ENCODE data around the gene SHANK2.

The SHANK2 gene

DNA sequence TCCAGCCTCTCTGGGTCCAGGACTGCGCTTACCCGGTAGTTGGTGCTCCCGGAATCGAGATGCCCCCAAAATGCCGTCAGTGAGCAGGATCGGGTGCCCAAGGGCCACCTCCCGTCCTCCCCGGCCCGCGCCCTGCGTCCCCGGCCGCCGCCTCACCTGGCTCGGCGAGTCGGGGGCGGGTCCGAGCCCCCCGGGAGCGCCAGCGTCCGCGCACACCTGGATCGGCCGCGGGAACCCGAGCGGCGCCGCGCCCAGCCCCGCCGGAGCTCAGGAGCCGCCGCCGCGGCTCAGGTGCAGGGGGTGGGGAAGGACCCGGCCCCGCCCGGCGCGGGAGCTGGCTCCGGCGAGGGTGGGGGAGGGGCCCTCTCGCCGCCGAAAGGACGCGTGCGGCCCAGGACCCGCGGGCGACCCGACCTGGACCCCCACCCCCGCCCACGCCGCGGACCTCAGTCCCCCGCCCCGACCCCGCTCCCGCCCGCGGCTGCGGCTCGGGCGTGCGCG, at the start of gene SHANK2:
Gene SHANK2, minus strand, starts transcription at position 309 of the 501 bp plus-strand sequence. CDS start 105,251 bp downstream, outside the sequence.
- in situ Hi-C loops (cut with MboI; ENCODE audit: low sequenced_read_pairs) = no loop called here

DNA sequence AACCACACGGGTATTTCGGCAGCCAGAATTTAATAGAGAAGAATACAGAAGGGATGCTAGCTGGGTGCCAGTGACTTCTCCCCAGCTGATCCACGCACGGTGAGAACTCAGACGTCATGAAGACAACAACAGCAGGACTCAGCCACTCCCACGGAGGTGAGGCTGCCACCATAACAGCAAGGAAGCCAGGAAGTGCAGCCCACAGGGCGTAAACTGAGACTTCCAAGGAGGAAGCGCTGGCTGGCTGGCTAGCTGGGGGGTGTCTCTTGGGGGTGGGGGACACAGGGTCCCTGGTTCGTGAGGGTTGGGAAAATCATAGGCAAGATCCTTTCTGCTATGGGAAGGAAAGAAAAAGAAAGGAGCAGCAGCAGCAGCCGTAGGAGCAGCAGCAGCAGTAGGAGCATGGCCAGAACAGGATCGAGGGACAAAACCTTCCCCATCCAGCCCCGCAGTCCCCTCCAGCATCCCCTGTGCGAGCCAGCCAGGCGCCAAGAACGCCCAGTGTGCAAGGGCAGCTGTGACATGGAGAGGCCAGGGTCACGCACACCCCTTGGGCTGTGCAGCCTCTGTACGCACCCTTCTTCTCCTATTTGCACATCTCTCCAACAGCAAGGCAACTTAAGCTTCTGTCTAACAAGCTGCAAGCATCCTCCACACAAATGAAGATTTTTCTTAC, 49.6 kb upstream of the SHANK2 start:
- in situ Hi-C loops (cut with MboI; ENCODE audit: low sequenced_read_pairs) = no loop called here

DNA sequence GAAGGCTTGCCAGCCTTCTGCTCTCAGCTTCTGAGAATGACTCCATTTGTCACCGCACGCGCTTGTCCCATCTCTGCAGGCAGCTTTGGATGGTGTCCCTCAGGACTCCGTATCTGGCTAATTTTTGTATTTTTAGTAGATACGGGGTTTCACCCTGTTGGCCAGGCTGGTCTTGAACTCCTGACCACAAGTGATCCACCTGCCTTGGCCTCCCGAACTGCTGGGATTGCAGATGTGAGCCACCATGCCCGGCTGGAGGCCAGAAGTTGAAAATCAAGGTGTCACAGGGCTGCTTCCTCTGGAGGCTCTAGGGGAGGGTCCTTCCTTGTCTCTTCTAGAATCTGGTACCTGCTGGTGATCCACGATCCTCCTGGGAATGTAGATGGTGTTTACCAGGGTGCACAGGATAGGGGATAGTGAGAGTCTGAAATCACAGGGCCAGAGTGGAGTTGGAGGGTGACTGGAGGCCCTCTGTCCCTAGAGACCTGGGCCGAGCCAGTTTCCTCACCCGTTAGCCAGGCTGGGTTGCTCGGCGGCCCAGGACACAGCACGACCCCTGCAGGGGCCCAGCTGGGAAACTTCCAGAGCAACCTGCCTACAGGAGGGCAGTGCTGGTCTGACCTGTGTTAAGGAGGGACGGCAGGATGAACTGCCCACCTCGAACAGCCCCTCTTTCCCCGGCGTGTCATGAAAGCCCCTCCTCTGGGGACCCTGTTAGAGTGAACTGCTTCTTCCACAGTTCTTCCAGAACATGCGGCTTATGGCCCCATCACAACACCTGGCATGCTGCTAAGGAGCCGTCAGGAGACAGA, 48.9 kb upstream of the SHANK2 start:
- in situ Hi-C loops (cut with MboI; ENCODE audit: low sequenced_read_pairs) = no loop called here

DNA sequence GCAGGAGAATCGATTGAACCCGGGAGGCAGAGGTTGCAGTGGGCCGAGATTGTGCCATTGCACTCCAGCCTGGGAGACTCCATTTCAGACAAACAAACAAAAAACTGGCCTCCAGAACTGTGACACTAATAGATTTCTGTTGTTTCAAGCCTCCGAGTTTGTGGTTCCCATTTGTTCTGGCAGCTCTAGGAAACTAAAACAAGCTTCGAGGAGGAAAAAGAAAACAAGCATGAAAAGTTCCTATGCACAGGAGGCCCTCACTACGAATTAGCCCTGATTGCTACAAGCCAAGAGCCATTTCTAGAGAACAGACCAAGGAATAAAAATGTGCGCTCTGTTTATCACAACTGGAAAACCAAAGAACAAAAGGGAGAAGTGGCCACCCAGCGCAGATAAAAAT, 47.8 kb upstream of the SHANK2 start:
- in situ Hi-C loops (cut with MboI; ENCODE audit: low sequenced_read_pairs) = no loop called here

GRCh38 chr11:71298761-71299181, 46.4 kb upstream of the SHANK2 start:
- in situ Hi-C loops (cut with MboI; ENCODE audit: low sequenced_read_pairs) = no loop called here

DNA sequence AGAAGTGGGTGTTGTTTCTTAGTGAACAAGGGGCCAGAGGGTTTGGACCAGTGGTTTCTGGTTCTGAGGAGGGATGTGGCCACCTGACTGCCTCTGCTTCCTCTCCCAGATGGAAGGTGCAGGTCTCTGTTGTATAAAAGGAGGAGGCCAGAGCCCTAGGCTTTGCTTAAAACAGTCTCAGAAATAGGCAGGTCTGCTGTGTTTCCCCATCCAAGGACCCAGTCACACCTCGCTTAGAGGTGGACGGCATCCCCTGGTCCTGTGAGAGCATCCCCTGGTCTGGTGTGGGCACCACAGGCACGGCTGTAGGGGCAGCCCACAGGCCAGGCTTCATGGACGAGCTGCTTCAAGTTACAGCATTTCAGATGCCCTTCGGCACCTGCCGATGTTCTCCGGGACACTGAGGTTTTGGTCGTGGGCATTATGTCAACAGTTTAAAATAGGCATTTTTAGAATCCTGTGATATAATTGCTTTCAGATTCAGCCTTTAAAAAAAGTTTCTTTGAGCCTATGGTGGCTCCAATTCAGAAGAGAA, 45.7 kb upstream of the SHANK2 start:
- in situ Hi-C loops (cut with MboI; ENCODE audit: low sequenced_read_pairs) = no loop called here

DNA sequence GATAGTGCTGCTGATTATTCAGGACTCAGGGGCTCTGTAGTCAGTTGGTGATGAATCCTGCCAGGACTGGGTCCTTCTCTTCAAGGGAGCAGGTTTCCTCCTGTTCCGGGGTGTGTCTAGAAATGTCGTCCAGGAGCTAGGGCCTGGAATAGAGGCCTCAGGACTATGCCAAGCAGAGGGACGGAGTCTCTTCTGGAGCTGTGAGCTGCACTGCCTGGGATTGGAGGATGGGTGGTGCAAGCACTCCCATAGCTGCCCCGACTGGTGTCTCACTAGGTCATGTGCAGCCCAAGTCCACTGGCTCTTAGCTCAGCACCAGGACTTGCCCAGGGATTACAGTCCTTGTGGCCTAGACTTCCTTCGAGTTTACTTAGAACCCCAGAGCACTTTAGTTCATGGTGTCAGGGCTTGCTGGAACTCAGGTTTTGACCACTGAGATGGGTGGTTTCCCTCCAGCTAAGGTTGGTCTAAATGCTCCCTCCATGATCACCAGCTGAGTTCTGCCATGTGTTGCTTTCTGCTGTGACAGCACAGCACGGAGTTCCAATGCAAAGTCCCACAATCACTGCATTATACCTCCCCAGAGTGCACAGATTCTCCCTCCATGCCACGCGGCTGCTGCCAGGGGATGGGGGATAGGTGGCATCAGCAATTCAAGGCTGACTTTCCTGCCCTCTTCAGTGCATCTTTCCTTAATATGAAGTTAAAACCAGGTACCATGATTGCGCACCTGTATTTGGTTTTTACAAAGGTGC, 42.6 kb upstream of the SHANK2 start:
- in situ Hi-C loops (cut with MboI; ENCODE audit: low sequenced_read_pairs) = no loop called here

DNA sequence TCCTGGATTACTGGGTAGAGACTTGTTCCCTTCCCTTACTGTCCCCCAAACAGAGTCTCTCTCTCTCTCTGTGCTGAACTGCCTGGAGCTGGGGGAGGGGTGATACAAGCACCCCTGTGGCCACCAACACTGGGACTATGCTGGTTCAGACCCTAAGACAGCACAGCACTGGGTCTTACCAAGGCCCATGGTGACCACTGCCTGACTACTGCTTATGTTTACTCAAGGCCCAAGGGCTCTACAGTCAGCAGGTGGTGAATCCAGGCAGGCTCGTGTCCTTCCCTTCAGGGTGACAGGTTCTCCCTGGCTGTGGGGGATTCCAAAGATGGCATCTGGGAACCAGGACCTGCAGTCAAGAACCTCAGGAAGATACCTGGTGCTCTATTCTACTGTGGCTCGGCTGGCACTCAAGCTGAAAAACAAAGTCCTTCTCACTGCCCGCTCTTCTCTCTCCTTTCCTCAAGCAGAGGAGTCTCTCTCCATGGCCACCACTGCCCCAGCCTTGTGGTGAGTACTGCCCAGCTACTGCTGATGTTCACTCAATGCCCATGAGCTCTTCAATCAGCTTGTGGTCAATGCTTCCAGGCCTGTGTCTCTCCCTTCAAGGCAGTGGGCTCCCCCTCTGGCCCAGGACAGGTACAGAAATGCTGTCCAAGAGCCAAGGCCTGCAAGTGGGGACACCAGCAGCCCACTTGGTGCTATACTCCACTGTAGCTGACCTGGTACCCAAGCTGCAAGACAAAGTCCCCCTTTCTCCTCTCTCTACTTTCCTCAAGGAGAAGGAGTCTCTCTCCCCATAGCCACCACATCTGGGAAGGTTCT, 41.8 kb upstream of the SHANK2 start:
- in situ Hi-C loops (cut with MboI; ENCODE audit: low sequenced_read_pairs) = no loop called here

DNA sequence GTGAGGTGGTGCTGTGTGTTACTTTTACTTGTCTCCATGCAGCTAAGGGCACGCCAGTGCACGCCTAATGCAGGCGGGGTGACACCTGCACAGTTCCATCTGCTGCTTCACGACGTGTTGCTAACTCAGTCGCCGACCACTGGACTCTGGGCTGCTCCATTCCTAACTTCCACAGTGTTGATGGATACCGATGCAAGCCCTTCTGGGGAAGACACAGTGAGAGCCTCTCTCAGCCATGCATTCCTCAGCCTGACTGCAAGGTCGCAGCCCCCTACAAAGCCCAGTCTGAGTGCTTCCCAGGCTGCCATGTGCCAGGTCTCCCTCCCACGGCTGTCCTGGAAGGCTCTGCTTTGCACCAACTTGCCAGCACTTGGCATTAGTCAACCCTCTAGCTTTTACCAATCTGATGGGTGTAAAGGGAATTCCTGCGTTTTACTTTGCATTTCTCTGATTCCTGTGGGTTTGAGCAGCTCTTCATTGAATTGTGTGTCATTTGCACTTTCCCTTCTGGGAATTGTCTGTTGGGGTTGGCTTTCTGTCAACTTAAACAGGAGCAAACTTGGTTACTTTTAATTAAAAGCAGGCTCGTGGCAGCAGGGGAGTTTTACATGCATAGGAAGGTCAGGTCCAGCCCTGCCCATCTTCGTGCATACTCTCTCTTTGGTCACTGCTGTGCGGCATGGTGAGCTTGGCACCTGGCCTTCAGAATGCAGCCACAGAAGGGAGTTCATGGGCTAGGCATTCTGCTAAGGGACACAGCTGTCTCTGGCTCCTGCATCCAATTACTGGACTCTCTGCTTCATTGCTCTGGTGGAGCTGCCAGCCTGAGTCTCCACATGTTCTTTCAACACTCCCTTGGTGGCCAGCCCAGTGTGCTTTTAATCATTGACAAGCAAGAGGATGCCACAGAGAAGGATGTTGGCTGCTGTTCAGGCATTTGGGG, 34.6 kb upstream of the SHANK2 start:
- in situ Hi-C loops (cut with MboI; ENCODE audit: low sequenced_read_pairs) = no loop called here

GRCh38 chr11:71285111-71285510, 32.7 kb upstream of the SHANK2 start:
- in situ Hi-C loops (cut with MboI; ENCODE audit: low sequenced_read_pairs) = no loop called here

DNA sequence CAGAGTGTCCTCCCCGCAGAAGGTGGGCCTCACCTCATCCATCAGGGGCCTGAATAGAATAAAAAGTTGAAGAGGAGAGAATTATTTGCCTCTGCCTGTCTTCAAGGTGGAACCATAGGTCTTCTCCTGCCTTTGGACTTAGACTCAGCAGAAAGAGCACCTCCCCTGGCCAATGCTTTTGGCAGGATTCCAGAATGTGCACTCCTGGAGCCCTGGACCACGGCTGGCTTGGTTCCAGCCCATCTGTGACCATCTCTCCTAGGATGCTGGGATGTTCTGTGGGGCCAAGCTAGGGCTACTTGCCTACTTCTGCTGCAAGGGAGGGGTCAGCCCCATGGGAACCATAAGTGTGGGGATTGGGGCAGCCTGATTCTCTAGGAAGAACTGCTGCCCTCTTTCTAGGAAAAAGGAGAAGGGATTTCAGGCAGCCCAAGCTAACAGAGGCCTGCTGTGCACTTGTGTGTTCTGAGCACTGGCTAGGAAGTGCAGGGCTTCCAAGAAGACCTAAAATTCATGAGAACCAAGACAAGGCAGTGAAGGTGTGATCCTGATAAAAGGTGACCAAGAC, 32.2 kb upstream of the SHANK2 start:
- in situ Hi-C loops (cut with MboI; ENCODE audit: low sequenced_read_pairs) = no loop called here

DNA sequence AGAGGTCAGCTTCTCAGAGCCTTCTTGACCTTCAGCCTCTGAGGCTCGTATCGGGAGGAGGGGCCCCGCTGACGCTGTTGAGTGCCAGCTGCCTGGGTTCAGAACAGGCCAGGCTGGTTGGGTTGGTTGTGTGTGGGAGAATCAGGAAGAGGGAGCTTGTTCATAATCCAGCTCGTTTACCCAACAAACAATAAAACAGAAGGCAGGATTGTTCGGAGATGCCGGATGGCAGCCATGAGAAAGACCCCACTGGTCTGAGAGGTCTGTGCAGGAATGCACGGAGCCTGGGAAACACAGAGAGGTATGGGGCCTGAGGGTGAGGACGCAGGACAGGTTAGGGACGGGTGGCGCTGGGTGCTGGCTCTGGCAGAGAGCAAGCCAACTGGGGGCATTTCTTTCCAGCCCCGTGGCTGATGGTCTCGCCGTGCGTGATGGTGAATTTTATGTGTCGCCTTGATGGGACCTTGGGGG, 31.6 kb upstream of the SHANK2 start:
- in situ Hi-C loops (cut with MboI; ENCODE audit: low sequenced_read_pairs) = no loop called here

DNA sequence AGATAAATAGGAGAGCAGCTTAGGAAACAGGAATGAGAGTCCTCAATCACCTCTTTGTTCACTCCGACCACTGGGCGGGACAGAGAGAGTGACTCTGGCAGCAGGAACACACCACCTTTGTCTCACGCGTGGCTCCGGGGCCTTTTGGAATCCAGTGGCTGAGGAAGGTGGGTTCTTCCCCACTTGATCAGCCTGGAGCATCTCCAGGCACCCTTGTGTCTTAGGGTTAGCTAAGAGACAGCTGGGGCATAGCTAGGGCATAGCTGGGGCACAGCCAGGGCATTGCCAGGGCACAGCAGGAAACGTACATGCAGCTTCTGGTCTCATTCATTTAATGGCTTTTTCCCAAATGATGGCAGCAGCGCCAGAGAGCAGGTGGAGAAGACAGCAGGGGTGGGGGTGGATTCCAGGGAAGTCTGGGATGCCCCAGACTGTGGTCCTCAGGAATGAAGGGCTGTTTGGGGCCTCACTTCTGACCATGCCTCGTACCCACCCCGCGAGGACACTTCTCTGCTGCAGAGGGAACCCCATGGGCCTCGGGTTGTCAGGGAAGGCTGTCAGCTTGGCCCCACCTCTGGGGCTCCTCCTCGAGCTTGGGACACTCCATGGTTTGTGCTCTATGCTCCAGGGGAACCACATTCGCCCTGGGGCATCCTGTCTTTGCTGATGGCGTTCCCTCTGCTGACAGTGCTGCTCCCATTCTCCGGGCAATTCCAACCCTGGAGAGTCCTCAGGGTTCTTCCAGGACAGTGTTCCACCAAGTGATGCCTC, 30.4 kb upstream of the SHANK2 start:
- in situ Hi-C loops (cut with MboI; ENCODE audit: low sequenced_read_pairs) = no loop called here

DNA sequence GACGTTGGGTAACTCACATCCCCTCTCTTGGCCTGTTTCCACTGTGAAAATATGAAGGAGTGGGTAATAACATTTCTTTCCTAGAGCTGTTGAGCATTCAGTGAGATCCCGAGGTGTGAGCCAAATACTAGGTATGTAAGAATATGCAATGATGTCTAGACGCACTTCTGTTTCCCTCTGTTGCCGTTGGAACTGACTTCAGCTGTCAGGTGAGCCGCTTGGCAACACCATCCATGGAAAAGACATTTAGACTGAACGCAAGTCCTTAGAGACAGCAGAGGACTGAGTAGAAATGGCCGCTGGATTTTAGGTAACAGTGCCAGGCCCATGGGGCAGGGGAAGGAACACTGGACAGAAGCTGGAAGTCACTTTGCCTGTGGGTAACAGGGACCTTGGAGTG, 29.5 kb upstream of the SHANK2 start:
- in situ Hi-C loops (cut with MboI; ENCODE audit: low sequenced_read_pairs) = no loop called here

GRCh38 chr11:71281204-71281603, 28.8 kb upstream of the SHANK2 start:
- in situ Hi-C loops (cut with MboI; ENCODE audit: low sequenced_read_pairs) = no loop called here

DNA sequence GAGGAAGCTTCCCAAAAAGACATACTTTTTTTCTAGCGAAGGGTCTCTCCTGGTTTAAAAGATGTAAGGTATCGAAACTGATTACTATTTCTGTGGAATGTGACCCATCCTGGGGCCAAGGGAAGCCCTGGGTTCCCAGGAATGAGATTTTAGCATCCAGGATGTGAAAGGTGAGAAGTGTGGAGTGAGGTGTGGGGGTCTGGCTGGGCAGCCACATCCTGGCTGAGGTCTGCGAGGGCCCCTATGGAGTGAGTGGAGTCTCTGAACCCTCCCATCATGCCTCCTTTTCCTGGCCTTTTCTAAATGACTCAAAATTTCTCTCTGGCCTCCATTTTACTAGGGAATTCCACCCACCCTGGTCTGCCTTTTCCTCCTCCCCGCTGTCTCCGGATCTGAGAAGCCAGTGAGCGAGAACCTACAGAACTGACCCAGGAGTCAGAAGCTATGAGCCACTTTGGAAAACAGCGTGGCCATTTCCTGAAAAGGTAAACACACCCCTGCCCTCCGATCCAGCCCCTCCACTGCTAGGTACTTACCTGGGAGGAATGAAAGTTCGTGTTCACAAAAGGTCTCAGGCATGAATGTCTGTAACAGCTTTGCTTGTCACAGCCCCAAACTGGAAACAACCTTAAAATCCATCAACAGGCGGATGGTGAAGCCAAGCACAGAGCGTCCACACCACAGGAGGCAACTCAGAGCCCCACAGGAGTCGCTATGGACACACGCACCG, 27.7 kb upstream of the SHANK2 start:
- in situ Hi-C loops (cut with MboI; ENCODE audit: low sequenced_read_pairs) = no loop called here

GRCh38 chr11:71272161-71272560, 19.8 kb upstream of the SHANK2 start:
- in situ Hi-C loops (cut with MboI; ENCODE audit: low sequenced_read_pairs) = no loop called here

Measured in HL-60/S4 (cell line).